ENCODE results near the gene PLA2G4D. TPM values are rescaled to one million over a fixed set of nuclear protein-coding genes. Genes with fewer than 3 reads are reported as not detected.

PLA2G4D gene
- total RNA-seq, 6 experiments from 2014 or later = not detected

DNA sequence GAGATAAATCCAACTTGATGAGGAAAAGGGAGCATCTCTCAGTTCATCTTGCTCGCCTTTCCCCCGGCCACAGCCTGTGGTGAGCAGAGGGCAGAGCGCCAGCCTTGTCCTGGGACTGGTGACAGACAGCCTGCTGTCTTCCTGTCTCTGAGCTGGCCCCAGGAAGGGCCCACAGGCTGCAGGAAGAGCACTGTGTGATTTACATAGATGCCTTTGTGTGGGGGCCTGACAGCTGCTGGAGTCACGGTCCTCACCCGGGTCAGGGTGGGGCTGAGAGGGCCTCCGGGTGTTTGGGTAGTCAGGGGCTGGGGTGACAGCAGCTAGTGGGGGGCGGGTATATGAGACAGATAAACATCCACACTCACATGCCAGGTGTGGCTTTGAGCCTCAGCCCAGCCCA, 29.3 kb downstream of the PLA2G4D start:
- no peak for DNase-seq
- TF ChIP-seq, protein P1, sequence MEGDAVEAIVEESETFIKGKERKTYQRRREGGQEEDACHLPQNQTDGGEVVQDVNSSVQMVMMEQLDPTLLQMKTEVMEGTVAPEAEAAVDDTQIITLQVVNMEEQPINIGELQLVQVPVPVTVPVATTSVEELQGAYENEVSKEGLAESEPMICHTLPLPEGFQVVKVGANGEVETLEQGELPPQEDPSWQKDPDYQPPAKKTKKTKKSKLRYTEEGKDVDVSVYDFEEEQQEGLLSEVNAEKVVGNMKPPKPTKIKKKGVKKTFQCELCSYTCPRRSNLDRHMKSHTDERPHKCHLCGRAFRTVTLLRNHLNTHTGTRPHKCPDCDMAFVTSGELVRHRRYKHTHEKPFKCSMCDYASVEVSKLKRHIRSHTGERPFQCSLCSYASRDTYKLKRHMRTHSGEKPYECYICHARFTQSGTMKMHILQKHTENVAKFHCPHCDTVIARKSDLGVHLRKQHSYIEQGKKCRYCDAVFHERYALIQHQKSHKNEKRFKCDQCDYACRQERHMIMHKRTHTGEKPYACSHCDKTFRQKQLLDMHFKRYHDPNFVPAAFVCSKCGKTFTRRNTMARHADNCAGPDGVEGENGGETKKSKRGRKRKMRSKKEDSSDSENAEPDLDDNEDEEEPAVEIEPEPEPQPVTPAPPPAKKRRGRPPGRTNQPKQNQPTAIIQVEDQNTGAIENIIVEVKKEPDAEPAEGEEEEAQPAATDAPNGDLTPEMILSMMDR (IDR thresholded peaks at IDR 0.05) = no peak
- Mint-ChIP-seq H3K27me3 (ENCODE audit: insufficient read depth) (peaks cover 32% of the 10 kb centered on the region), H3K4me1 (ENCODE audit: low read depth) (peaks cover 19% of the 10 kb centered on the region), H3K27ac (no peak overlapping the region), H3K36me3 (ENCODE audit: low read depth) (peaks cover 5% of the 10 kb centered on the region; the same call in 1 of the 2 replicates), H3K4me3 (no peak overlapping the region), H3K9me3 (peaks cover 4% of the 10 kb centered on the region; the same call in 1 of the 2 replicates)

DNA sequence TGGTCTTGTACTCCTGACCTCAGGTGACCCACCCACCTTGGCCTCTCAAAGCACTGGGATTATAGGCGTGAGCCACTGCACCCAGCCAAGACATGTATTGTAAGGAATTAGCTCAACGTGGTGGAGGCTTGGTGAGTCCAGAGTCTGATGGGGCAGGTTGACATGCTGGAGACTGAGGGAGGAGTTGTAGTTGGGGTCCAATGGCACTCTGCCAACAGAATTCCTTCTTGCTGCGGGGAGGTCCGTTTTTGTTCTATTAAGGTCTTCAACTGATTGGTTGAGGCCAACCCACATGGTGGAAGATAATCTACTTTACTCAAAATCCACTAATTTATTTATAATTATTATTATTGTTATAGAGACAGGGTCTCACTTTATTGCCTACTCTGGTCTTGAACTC, 30.1 kb downstream of the PLA2G4D start:
- Mint-ChIP-seq H3K36me3 (ENCODE audit: low read depth) (peaks cover 5% of the 10 kb centered on the region; the same call in 1 of the 2 replicates), H3K27me3 (ENCODE audit: insufficient read depth) (peaks cover 33% of the 10 kb centered on the region), H3K9me3 (peaks cover 4% of the 10 kb centered on the region; the same call in 1 of the 2 replicates), H3K4me3 (no peak overlapping the region), H3K27ac (no peak overlapping the region), H3K4me1 (ENCODE audit: low read depth) (peaks cover 19% of the 10 kb centered on the region)
- TF ChIP-seq, protein P1 (IDR thresholded peaks at IDR 0.05) = no peak
- DNase-seq = no peak

DNA sequence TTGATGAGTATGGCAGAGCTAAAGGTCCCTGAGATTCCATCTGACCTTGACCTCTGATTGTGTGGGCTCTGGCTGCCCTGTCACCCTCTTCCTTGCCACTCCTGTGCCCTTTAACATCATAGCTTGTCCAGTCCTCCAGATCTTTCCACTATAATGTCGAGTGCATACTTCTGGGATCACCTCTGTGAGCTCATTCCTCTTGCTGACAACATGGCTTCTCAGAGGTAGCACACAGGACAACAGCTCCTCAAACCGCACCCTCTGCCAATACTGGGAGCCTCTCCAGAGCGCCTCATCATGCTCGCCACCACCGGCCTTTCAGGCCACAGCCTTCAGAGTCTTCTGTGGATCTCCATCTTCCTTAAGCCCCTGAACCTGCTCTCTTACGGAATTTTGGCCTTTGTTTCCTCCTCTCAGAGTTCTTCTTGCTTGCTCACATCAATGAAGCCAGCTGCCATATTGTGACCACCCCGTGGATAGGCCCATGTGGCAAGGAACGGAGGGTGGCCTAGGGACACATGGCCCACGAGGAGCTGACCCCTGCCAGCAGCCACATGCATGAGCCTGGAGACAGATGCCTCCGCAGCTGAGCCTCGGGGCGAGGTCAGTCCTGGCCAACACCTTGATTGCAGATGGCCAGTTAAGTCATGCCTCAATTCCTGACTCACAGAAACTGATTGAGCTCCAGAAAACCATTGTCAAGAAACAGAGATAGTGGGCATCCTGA, 31.1 kb downstream of the PLA2G4D start:
- peaks cover 4% of the 10 kb centered on the region; the same call in 1 of the 2 replicates for H3K9me3 Mint-ChIP-seq
- peaks cover 36% of the 10 kb centered on the region for H3K27me3 Mint-ChIP-seq (ENCODE audit: insufficient read depth)
- H3K4me1 Mint-ChIP-seq (ENCODE audit: low read depth) = peaks cover 19% of the 10 kb centered on the region
- no peak overlapping the region for H3K27ac Mint-ChIP-seq
- no peak overlapping the region for H3K4me3 Mint-ChIP-seq
- DNase-seq = no peak
- TF ChIP-seq, protein P1 (IDR thresholded peaks at IDR 0.05) = no peak
- H3K36me3 Mint-ChIP-seq (ENCODE audit: low read depth) = peaks cover 5% of the 10 kb centered on the region; the same call in 1 of the 2 replicates

DNA sequence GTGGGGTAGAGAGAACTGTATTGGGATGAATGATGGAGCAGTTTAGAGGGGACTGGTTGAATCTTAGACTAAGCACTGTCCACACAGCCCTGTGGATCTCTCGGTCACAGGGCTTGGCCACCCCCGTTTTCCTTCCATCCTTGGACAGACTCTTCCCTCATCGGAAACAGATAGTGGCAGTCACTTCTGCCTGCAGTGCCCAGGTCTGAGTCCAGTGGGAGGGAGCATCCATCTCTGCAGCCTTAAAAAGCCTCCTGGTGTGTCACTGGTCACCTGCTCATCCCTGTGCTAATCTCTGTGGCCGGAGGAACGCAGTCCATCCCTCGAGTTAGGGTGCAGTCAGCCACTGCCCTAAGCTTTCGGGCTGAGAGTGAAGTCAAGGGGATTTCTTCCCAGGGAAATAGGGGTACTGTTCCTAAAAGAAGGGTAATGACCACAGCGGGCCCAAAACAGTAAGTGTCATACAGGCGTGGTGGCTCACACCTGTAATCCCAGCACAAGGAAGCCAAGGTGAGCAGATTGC, 32.0 kb downstream of the PLA2G4D start:
- Mint-ChIP-seq H3K4me1 (ENCODE audit: low read depth) (peaks cover 24% of the 10 kb centered on the region), H3K27ac (no peak overlapping the region), H3K27me3 (ENCODE audit: insufficient read depth) (peaks cover 36% of the 10 kb centered on the region), H3K9me3 (no peaks in the 10 kb centered on the region; the same call in 1 of the 2 replicates), H3K36me3 (ENCODE audit: low read depth) (peaks cover 5% of the 10 kb centered on the region; the same call in 1 of the 2 replicates), H3K4me3 (no peak overlapping the region)
- TF ChIP-seq, protein P1 (IDR thresholded peaks at IDR 0.05) = no peak
- DNase-seq = no peak

DNA sequence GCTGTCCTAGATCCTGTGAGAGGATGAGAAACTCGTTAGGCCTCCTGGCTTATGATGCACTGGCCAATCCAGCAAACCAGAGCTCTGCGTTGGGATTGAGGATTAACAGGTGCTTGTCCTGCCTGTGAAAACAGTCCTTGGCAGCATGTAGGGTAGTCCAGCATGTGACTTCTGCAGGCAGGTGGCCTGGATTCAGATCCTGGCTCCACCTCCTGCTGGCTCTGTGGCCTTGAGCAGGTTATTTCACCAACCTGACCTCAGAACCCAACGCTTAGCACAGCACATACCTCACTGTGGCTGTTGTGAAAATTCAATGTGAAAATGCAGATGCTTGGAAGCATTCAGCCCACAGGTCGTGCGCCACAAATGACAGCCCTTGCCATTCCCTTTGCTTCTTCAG, 33.6 kb downstream of the PLA2G4D start:
- peaks cover 30% of the 10 kb centered on the region for H3K27me3 Mint-ChIP-seq (ENCODE audit: insufficient read depth)
- DNase-seq = no peak
- TF ChIP-seq, protein P1 (IDR thresholded peaks at IDR 0.05) = no peak
- H3K4me1 Mint-ChIP-seq (ENCODE audit: low read depth) = peaks cover 23% of the 10 kb centered on the region
- H3K36me3 Mint-ChIP-seq (ENCODE audit: low read depth) = no peaks in the 10 kb centered on the region
- no peak overlapping the region for H3K4me3 Mint-ChIP-seq
- no peak overlapping the region for H3K27ac Mint-ChIP-seq
- no peaks in the 10 kb centered on the region for H3K9me3 Mint-ChIP-seq
